NCI-H187 (cell line): ENCODE results near the gene C3.
"Not testable (repeated sequence)": the region's sequence is repeated elsewhere in the genome, so short reads cannot be mapped to it uniquely, and the experiment has no call there.

Source experiments
- DNase-seq, 2 experiments: peaks; one replicate each; lab custom pipeline; 2025; lab: John Stamatoyannopoulos, UW

The C3 gene

DNA sequence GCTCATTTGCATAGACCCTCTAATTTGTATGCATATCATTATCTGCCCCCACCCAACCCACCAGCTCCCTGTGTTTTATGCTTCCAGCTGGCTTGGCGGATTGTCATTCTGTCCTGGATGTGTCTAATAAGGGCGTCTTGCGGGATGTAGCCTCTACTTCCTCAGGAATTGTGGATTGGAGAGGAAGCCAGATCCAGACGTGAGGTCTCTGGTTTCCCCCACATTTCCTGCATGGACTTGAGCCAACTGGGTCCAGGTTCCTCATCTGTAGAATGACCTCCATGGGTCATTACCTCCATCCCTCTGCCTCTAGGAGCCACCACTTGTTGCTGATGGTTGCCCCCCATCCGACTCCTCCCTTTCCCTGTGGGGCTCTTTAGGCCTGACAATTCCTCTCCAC is 57.7 kb downstream of the C3 start:
- no peak for DNase-seq

DNA sequence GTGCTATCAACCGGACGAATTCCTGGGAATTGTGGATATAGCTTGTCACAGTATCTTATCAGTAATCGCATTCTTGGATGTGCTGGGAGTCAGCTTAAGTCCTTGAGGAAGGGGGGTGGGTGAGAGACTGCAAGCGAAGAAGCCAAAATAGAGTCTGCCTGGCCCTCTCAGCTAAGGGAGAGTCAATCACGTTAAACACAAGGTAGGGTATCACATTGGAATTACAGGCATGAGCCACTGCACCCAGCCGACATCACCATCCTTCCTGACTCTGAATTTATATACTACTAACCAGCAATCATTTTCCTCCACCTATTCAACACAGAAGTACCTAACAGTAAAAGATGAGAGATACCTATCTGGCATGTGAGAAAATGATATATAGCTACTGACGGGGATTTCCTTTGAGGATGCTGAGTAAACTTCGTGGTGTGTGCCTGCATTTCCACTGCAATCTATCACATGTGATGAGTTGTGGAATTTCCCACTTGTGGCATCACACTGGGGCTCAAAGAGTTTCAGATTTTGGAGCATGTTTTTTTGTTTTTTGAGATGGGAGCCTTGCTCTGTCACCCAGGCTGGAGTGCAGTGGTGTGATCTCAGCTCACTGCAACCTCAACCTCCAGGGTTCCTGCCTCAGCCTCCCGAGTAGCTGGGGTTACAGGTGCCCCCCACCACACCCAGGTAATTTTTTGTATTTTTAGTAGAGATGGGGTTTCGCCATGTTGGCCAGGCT is 58.8 kb downstream of the C3 start:
- DNase-seq = not testable (repeated sequence)

- DNase-seq = no peak
Measured at GRCh38 chr19:6660930-6661329, 59.5 kb downstream of the C3 start.

GRCh38 chr19:6656390-6656789 is 64.1 kb downstream of the C3 start:
- DNase-seq = not testable (repeated sequence)

- no peak for DNase-seq
Measured at GRCh38 chr19:6654347-6655310, 65.8 kb downstream of the C3 start.

DNA sequence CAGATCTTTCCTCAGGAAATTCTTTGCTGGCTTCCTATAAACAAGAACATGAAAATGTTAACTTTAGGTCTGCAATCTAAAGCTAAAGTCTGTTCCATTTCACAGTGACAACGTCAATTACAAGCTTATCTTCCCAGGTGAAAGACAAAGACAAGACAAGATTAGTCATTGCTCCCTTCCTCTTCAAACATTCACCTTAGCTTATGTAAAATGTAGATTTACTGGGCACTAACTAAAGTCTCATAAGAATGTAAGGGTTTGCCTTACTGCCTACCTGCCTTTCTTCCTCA is 67.7 kb downstream of the C3 start:
- DNase-seq = no peak

GRCh38 chr19:6651965-6652804 is 68.3 kb downstream of the C3 start:
- DNase-seq = no peak

DNA sequence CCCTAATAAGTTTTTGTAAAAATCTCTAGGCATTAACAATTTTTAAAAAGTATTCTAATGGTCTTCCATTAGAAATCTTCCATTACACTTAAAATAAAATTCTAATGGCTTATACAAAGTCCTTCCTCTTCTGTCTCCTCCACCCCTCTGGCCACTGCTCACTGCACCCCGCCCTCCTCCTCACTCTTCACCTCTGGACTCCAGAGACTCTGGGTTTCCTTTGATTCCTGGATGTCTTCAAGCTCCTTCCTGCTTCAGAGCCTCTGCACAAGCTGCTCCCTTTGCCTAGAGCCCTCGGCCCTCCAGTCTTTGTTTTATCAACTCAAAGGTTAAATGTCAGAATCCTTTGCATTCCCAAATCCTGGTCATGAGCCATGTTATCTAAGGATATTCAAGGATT is 71.3 kb downstream of the C3 start:
- no peak for DNase-seq

- no peak for DNase-seq
Measured at GRCh38 chr19:6648141-6648715, 72.2 kb downstream of the C3 start.

DNA sequence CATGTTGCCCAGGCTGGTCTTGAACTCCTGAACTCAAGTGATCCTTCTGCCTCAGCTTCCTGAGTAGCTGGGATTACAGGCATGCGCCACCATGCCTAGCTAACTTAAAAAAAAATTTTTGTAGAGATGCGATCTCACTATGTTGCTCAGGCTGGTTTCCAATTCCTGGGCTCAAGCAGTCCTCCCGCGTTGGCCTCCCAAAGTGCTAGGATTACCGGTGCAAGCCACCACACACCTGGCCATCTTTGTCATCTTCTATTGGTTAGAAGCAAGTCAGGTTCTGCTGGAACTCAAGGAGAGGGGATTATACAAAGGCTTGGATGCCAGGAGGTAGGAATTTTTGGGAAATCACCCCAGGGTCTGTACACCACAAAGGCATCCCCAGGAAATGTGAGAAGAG is 75.7 kb downstream of the C3 start:
- no peak for DNase-seq

- not testable (repeated sequence) for DNase-seq
Measured at GRCh38 chr19:6640333-6640732, 80.1 kb downstream of the C3 start.

DNA sequence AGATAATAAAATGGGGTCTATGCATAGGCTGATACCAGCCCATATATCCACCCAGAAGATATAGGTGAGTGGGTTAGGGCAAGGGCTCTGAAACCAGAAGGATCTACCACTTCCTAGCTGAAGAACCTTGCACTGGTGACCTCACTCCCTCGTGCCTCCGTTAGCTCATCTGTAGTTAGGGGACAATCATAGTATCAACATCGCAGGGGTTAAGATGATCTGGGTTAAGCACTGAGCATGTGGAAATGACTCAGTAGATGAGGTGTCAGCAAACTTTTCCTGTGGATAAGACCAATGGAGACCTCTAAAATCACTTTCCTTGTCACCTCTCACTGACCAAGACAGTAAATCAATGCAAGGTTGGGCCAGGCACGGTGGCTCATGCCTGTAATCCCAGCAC is 81.0 kb downstream of the C3 start:
- no peak for DNase-seq

DNA sequence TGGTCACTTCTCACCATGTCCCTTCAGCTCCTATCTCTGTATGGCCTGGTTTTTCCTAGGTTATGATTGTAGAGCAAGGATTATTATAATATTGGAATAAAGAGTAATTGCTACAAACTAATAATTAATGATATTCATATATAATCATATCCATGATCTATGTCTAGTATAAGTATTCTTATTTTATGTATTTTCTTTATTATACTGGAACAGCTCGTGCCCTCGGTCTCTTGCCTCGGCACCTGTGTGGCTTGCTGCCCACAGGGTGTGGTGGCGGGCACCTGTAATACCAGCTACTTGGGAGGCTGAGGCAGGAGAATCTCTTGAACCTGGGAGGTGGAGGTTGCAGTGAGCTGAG is 87.0 kb downstream of the C3 start:
- not testable (repeated sequence) for DNase-seq

DNA sequence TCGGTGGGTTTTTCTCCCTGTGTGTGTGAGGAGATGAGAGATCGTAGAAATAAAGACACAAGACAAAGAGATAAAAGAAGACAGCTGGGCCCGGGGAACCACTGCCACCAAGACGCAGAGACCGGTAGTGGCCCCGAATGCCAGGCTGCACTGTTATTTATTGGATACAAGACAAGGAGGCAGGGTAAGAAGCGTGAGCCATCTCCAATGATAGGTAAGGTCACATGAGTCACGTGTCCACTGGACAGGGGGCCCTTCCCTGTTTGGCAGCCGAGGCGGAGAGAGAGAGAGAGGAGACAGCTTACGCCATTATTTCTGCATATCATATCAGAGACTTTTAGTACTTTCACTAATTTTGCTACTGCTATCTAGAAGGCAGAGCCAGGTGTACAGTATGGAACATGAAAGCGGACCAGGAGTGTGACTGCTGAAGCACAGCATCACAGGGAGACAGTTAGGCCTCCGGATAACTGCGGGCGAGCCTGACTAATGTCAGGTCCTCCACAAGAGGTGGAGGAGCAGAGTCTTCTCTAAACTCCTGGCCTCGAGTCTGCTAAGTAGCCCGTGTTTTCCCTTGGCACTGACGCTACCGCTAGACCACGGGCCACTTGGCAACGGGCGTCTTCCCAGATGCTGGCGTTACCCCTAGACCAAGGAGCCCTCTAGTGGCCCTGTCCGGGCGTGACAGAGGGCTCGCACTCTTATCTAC is 87.5 kb downstream of the C3 start:
- not testable (repeated sequence) for DNase-seq

GRCh38 chr19:6632002-6632621 is 88.3 kb downstream of the C3 start:
- DNase-seq = no peak
